Neural cell (in vitro differentiated cells): Measurements from ENCODE around the gene CNR2.

ENCODE experiments used
- EP300 ChIP-seq: fragments of 450-650 bp; conservative IDR thresholded peaks from 2 replicates; pipeline ENCODE4 v1.6.1; 2014; ENCODE audit warnings: antibody characterized with exemption, mild to moderate bottlenecking, moderate library complexity; ENCODE audit not compliant: poor library complexity, severe bottlenecking
- EZH2 ChIP-seq: fragments of 200-600, 300-800 bp; shearing (Covaris generic), sonication (generic); IDR thresholded peaks from 2 replicates; pipeline ENCODE4 v1.6.1; 2014; ENCODE audit warnings: antibody characterized with exemption, low read length, borderline replicate concordance, mild to moderate bottlenecking; ENCODE audit not compliant: insufficient read depth, poor library complexity, severe bottlenecking
- MXI1 ChIP-seq: fragments of 450-650 bp; conservative IDR thresholded peaks from 2 replicates; pipeline ENCODE4 v1.6.1; 2014; ENCODE audit warnings: antibody characterized with exemption, mild to moderate bottlenecking; ENCODE audit not compliant: poor library complexity, severe bottlenecking
- POLR2AphosphoS5 ChIP-seq: IDR thresholded peaks from 2 replicates; pipeline ENCODE4 v1.6.1; 2012
- RAD21 ChIP-seq: fragments of 450-650 bp; conservative IDR thresholded peaks from 2 replicates; pipeline ENCODE4 v1.6.1; 2014; ENCODE audit warnings: antibody characterized with exemption, mild to moderate bottlenecking, moderate library complexity
- SMC3 ChIP-seq: fragments of 450-650 bp; conservative IDR thresholded peaks from 2 replicates; pipeline ENCODE4 v1.6.1; 2014; ENCODE audit warnings: antibody characterized with exemption, mild to moderate bottlenecking, moderate library complexity; ENCODE audit not compliant: poor library complexity
- TAF1 ChIP-seq: IDR thresholded peaks from 2 replicates; pipeline ENCODE4 v1.6.1; 2012; ENCODE audit warnings: low read depth
- TF ChIP-seq, protein P1 (sequence below): fragments of 450-650 bp; IDR thresholded peaks from 2 replicates; pipeline ENCODE4 v1.5.1; 2014; ENCODE audit warnings: antibody characterized with exemption, mild to moderate bottlenecking, moderate library complexity; ENCODE audit not compliant: poor library complexity, severe bottlenecking
- TF ChIP-seq, protein P2 (sequence below): IDR thresholded peaks from 2 replicates; pipeline ENCODE4 v1.6.1; 2012; ENCODE audit warnings: borderline replicate concordance

DNA sequence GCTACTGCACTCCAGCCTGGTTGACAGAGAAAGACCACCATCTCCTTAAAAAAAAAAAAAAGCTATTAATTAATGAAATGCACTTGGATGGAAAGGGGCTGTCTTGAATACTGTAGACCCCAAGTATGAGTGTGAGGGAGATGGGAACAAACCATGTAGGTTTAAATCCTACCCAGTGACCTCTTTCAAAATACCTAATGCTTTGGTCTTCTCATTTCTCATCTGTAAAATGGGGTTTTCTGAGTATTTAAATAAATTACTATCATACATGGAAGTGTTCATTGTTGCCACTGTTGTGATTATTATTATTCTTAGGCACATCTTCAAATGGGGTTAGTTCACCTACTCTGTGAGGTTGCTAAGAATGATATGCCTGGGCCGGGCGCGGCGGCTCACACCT is 27.9 kb downstream of the CNR2 start:
- TF ChIP-seq, protein P1, sequence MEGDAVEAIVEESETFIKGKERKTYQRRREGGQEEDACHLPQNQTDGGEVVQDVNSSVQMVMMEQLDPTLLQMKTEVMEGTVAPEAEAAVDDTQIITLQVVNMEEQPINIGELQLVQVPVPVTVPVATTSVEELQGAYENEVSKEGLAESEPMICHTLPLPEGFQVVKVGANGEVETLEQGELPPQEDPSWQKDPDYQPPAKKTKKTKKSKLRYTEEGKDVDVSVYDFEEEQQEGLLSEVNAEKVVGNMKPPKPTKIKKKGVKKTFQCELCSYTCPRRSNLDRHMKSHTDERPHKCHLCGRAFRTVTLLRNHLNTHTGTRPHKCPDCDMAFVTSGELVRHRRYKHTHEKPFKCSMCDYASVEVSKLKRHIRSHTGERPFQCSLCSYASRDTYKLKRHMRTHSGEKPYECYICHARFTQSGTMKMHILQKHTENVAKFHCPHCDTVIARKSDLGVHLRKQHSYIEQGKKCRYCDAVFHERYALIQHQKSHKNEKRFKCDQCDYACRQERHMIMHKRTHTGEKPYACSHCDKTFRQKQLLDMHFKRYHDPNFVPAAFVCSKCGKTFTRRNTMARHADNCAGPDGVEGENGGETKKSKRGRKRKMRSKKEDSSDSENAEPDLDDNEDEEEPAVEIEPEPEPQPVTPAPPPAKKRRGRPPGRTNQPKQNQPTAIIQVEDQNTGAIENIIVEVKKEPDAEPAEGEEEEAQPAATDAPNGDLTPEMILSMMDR, result no peak
- TF ChIP-seq MXI1, result no peak
- no peak for TF ChIP-seq EZH2
- TF ChIP-seq POLR2AphosphoS5, result no peak
- TF ChIP-seq, protein P2, sequence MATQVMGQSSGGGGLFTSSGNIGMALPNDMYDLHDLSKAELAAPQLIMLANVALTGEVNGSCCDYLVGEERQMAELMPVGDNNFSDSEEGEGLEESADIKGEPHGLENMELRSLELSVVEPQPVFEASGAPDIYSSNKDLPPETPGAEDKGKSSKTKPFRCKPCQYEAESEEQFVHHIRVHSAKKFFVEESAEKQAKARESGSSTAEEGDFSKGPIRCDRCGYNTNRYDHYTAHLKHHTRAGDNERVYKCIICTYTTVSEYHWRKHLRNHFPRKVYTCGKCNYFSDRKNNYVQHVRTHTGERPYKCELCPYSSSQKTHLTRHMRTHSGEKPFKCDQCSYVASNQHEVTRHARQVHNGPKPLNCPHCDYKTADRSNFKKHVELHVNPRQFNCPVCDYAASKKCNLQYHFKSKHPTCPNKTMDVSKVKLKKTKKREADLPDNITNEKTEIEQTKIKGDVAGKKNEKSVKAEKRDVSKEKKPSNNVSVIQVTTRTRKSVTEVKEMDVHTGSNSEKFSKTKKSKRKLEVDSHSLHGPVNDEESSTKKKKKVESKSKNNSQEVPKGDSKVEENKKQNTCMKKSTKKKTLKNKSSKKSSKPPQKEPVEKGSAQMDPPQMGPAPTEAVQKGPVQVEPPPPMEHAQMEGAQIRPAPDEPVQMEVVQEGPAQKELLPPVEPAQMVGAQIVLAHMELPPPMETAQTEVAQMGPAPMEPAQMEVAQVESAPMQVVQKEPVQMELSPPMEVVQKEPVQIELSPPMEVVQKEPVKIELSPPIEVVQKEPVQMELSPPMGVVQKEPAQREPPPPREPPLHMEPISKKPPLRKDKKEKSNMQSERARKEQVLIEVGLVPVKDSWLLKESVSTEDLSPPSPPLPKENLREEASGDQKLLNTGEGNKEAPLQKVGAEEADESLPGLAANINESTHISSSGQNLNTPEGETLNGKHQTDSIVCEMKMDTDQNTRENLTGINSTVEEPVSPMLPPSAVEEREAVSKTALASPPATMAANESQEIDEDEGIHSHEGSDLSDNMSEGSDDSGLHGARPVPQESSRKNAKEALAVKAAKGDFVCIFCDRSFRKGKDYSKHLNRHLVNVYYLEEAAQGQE, result no peak
- TF ChIP-seq SMC3, result no peak
- TF ChIP-seq RAD21, result no peak
- no peak for TF ChIP-seq EP300
- TF ChIP-seq TAF1, result no peak
